CD4-positive, alpha-beta T cell treated with Interferon alpha-2 for 1 hour (primary cell): ENCODE results near the gene TTC28.
"Not testable (repeated sequence)": the region's sequence is repeated elsewhere in the genome, so short reads cannot be mapped to it uniquely, and the experiment has no call there.

ENCODE experiments used
- DNase-seq, 2 donors: peaks; one replicate each; pipeline ENCODE4 v3.0.0-alpha.2; 2020 to 2022

Gene TTC28

GRCh38 chr22:28075358-28075981, 604.2 kb downstream of the TTC28 start:
- DNase-seq, result no peak

- no peak for DNase-seq
Measured at GRCh38 chr22:28074526-28074925, 605.1 kb downstream of the TTC28 start.

GRCh38 chr22:28072066-28072465, 607.6 kb downstream of the TTC28 start:
- no peak for DNase-seq

GRCh38 chr22:28068826-28069225, 610.8 kb downstream of the TTC28 start:
- DNase-seq, result no peak

- no peak for DNase-seq
Measured at GRCh38 chr22:28064920-28065319, 614.7 kb downstream of the TTC28 start.

- DNase-seq, result no peak
Measured at GRCh38 chr22:28063656-28064055, 616.0 kb downstream of the TTC28 start.

- not testable (repeated sequence) for DNase-seq
Measured at GRCh38 chr22:28060594-28060993, 619.0 kb downstream of the TTC28 start.

- no peak for DNase-seq
Measured at GRCh38 chr22:28058036-28058435, 621.6 kb downstream of the TTC28 start.

GRCh38 chr22:28054819-28055208, 624.8 kb downstream of the TTC28 start:
- no peak for DNase-seq

- no peak for DNase-seq
Measured at GRCh38 chr22:28053896-28054818, 625.5 kb downstream of the TTC28 start.

GRCh38 chr22:28052825-28053269, 626.8 kb downstream of the TTC28 start:
- no peak for DNase-seq

- peak in 1 of 2 donors; percentile 11 for DNase-seq
Measured at GRCh38 chr22:28051787-28052356, 627.8 kb downstream of the TTC28 start.

- DNase-seq, result no peak
Measured at GRCh38 chr22:28051091-28051786, 628.4 kb downstream of the TTC28 start.

- DNase-seq, result no peak
Measured at GRCh38 chr22:28048529-28048928, 631.1 kb downstream of the TTC28 start.

GRCh38 chr22:28047740-28048139, 631.9 kb downstream of the TTC28 start:
- DNase-seq, result no peak

- no peak for DNase-seq
Measured at GRCh38 chr22:28046100-28046499, 633.5 kb downstream of the TTC28 start.

- DNase-seq, result no peak
Measured at GRCh38 chr22:28044546-28045173, 635.0 kb downstream of the TTC28 start.

- no peak for DNase-seq
Measured at GRCh38 chr22:28043266-28043665, 636.4 kb downstream of the TTC28 start.

- DNase-seq, result no peak
Measured at GRCh38 chr22:28034760-28035401, 644.8 kb downstream of the TTC28 start.

- DNase-seq, result no peak
Measured at GRCh38 chr22:28034145-28034759, 645.4 kb downstream of the TTC28 start.

GRCh38 chr22:28032861-28033260, 646.8 kb downstream of the TTC28 start:
- no peak for DNase-seq
